GM21717 (cell line): Measurements from ENCODE around the gene ZNF185.
A peak's percentile ranks its signal among the peaks of the same experiment; 100 is the strongest.

Experiments
- ATAC-seq: cut with Tn5 transposase; IDR thresholded peaks from one replicate; pipeline ENCODE4 v1.9.1; 2021; ENCODE audit warnings: mild to moderate bottlenecking, moderate library complexity; ENCODE audit not compliant: unreplicated experiment

ZNF185 gene

GRCh38 chrX:152895121-152895520 lies 2.7 kb upstream of the ZNF185 start:
- no peak for ATAC-seq

DNA sequence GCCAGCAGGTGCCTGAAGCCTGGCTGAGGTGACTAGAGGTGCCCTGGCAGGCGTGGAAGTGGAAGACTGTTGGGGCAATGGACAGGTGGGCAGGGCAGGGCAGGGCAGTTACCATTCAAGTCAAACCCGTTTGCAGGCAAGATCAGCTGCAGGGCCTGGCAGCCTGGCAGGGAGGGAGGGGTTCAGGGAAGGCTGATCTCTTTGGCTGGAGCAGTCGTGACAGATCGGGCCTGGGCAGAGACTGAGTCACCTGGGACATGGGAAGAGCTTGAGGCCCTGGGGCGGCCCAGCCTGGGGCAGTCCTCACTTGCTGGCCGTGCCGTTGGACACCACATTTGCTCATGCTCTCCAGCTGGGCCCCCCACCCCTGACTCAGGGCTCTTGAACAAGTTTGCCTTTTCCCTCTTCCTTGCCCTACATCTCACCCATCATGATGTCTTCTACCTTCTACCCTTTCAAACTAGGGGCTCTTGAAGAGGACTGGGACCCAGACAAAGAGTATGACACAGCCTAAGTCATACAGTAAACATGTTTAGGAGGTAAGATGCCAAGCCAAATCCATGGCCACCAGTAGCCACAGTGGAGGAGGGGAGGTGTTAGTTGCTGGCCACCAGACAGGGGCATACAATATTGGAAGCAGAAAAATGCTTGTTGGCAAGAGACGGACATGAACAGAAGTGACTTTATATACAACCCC lies 2.0 kb upstream of the ZNF185 start:
- ATAC-seq = no peak

DNA sequence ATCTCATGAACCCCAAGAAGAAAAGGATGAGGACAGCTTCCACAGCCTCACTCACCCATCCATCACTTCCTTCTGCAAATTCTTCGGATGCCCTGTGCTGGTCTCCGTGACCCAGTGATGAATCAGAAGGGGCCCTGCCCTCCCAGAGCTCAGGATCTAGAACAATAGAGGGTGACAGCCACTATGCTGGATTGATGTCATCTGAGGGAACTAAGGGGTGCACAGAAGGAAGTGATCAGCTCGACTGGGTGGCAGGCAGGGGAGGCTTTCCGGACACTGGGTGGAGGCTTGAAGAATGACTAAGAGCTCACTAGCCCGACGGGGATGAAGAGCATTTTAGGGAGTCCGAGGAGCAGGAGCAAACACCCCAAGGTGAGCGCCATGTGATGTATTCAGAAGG lies 1.4 kb upstream of the ZNF185 start:
- no peak for ATAC-seq

DNA sequence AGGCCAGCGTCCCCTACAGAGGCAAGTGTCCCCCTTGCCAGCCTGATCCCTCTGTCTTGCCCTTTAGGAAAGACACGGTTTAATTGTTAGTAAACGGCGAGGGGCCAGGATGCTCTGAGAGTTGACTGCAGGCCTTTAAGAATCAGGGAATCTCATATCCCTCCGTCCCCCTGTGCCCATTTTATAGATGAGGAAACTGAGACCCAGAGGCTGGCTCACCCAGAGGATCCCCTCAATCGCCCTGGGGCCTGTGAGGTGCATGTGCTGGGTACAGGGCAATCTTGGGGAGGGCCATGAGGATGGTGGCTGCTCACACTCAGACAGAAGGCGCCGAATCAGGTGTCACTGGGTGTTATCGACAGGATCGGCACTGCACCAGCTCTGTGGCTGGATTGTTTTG lies 575 bp downstream of the ZNF185 start:
- ATAC-seq = no peak

DNA sequence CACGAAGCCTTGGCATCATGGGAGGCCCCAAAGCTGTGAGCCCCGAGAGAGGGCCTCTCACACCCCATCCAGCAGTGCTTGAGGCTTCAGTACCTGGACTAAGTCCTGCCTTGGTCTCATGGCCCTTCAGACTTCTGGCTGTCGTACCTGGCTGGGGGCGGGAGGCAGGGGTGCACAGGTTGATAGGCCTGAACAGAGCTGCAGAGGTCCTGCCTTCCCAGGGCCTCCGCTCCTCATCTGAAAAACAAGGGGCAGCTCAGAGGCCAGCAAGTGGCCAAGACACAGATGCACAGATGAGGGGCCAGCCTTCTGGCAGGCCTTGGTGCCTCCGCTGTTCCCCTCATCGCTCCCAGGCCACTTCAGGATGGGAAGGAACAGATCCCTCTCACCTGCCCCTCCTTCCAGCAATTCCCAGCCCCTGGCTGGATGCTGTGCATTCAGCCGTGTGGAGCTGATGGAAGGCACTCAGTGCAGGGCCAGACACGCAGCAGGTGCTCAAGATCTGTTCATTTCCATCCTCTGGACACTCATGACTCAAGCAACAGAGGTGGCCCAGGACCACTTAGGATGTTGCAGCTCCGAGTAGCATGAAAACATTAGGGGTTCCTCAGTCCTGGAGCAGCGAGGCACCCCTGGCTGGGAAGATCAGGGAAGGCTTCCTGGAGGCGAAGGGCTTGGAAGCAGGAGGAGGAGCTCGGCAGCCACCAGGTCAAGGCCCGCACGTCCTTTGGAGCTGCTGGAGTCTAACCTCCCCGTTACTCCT lies 1.4 kb downstream of the ZNF185 start:
- ATAC-seq = no peak

GRCh38 chrX:152899874-152900719 lies 2.2 kb downstream of the ZNF185 start:
- ATAC-seq = no peak

- ATAC-seq = no peak
Observed at GRCh38 chrX:152900937-152901445, 3.1 kb downstream of the ZNF185 start.

DNA sequence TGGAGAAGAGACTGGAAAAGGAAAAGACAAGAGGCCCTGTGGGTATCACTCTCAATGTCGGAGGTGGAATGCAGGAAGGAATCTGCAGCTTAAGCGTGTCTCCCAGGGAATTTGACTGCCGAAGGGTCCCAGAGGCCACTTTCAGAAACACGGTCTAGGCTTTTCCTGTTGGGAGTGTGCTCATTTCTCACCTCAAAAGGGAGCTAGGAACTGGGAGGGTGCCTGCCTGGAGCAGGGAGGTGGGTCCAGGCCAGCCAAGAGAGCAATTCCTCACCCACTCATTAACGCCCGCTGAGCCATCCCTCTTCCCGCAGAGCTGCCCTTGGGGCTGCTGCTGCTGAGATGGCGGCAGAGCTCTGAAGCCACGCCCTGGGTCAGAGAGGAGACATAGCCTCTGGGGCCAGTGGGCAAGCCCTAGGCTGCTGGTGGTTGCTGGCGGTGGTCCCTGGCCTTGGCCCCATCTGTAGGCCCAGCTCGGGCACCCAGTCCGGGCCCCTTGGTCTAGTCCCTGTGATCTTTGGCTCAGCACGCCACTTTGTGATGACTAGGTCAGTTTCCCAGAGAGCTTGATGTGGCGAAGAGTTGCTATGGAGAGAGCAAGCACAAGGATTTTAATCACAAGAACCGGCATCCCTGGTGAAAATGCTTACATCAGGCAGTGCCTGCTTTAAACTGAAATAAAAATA lies 4.1 kb downstream of the ZNF185 start:
- no peak for ATAC-seq

DNA sequence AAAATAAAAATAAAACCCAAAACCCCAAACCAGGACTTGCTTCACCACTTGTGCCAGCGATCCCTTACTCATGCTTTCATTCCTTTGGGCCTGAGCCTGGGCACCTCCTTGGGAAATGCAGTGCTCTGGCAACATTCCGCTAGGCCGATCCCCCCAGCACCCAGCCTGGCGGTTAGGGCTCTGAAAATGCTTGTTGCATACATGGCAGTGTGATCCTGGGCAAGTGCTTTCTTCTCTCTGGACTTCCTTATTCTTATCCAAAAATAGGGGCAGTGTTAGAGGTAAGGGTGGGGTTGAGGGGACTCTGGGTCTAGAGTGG lies 4.6 kb downstream of the ZNF185 start:
- no peak for ATAC-seq

DNA sequence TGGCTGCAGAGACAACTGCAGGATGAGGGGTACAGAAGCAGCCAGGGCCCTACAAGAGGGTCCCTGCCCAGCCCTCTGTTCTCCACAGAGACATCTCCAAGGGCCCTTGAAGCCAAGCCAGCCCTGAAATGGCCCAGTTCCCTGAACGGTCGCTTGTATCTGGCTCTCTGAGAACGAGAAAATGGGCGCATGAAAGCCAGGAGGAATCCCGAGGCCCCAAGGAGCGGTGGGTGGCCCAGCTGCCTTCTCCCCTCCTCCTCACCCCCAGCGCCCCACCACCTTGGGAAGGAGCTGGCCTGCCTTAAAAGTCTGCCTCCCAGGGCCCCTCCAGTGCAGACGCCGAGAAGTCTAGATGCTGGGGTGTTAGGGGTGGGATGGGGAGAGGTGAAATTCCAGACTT lies 5.7 kb downstream of the ZNF185 start:
- no peak for ATAC-seq

GRCh38 chrX:152904151-152905080 lies 6.5 kb downstream of the ZNF185 start:
- ATAC-seq = no peak

GRCh38 chrX:152905081-152905420 lies 7.2 kb downstream of the ZNF185 start:
- ATAC-seq = no peak

- no peak for ATAC-seq
Observed at GRCh38 chrX:152907084-152907651, 9.3 kb downstream of the ZNF185 start.

DNA sequence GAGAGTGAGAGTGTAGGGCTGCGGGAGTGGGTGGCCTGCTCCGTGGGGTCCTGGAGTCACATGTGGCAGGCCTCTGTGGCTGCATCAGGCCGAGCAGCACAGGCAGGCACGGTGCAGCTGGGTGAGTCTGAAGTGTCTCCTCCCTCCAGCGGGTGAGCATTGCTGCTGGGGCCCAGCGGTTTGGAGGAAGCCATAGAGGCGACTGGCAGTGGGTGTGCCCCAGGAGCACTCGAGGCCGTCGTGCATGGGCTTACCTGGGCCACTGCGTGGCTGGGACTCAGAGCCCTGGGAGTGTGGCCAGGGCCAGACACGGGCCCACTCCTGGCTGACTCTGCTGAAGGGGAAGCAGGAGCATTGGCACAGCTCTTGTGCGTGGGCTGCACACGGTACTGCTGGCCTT lies 10.6 kb downstream of the ZNF185 start:
- ATAC-seq = no peak

DNA sequence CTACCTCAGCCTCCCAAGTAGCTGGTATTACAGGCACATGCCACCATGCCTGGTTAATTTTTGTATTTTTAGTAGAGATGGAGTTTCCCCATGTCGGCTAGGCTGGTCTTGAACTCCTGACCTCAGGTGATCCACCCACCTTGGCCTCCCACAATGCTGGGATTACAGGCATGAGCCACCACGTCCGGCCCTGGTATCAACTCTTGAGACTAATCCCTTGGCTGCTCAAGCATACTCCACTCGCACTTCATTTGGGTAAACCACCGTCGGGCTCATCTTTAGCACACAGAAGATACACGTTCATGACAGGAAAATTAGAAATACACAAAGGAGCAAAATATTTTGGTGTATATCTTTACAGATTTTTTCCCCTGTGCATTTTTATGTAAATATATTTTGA lies 12.2 kb downstream of the ZNF185 start:
- peak; percentile 74 for ATAC-seq

DNA sequence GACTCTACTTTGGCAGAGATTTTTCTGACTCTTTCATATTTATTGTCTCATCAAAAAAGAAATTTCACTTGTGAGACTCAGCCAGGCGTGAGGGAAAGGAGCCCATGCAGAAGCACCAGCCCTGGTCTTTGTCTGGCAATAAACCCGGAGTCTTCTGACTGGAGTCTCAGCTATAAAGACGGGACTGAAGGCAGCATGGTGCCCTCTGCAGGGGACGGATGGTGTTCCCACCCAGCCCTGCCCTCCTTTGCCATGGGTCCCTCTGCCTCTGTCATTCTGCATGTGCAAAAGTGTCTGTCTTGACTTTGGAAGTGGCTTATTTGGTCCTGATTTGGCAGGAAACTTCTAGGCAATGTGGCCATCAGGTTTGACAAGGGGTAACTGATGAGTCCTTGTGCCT lies 14.2 kb downstream of the ZNF185 start:
- ATAC-seq = no peak

DNA sequence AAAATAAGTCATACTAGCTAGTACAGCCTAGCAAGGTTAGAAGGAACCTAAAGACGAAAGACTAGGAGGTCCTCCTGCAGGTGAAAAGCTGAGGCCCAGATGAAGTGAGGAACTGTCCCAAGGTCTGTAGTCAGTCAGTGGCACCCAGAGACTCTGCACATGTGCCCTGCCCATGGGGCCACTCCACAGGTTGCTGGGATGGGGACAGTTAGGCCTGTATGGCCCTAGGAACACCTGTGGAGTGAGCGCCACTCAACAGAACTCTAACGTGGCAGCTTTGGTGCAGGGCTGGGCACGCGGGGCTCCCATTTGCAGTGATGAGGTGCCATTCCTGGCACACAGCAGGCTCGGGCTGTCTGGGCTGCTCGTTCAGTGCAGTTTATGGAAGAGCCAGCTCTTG lies 14.8 kb downstream of the ZNF185 start:
- no peak for ATAC-seq

- ATAC-seq = no peak
Observed at GRCh38 chrX:152913346-152913745, 15.5 kb downstream of the ZNF185 start.

DNA sequence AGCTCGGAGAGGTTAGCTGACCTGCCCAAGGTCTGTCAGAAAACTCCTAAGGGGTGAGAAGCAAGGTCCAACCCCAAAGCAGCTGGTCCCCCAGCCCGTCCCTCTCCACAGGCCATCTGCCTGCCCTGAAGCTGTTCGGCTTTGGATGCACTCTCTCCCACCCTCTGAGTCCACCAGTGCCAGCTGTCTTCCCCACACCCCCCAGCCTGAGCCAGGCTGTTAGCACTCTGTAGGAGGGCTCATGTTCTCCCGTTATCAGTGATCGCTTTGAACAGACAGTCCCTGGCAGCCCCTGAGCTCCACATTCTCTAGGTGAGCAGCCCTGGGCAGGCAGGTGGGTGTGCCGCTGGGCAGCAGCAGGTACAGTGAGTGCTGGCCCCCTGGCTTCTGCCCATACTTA lies 16.0 kb downstream of the ZNF185 start:
- ATAC-seq = no peak
